A549 treated with CORT108297 at 1 μM for 4 hours (cell line): ENCODE results near the gene PHF2. TPM values are rescaled to one million over a fixed set of nuclear protein-coding genes. Genes with fewer than 3 reads are reported as not detected.

ENCODE experiments used
- total RNA-seq: library from RNA; stranded (reverse); fragments of 200-300 nt; extraction: Qiagen RNA extraction; gene quantifications from 5 replicates; pipeline ENCODE4 v1.2.3, GENCODE V29; 2022

The PHF2 gene
- 15.5 to 18.9 TPM (median 17.2 TPM) in 5 replicates for total RNA-seq

GRCh38 chr9:93576258-93577077, at the start of gene PHF2:
Gene PHF2, plus strand, starts transcription at chr9:93576584. Its CDS starts 190 bp downstream, at chr9:93576774.

Other genes with a start within 250 kb of the PHF2 start
- gene FAM120A, start 124.9 kb upstream of the PHF2 start, total RNA-seq = 69.2 to 82.8 TPM (median 79.9 TPM) in 5 replicates
- 46.6 to 51.0 TPM (median 49.6 TPM) in 5 replicates for gene FAM120AOS, start 123.0 kb upstream of the PHF2 start, total RNA-seq